A549 (cell line): ENCODE results near the gene H1-8. TPM values are rescaled to one million over a fixed set of nuclear protein-coding genes. Genes with fewer than 3 reads are reported as not detected.

ENCODE experiments used
- ATAC-seq, 2 experiments: fragments of 200-7000 bp in 1 of 2; fragments of >200 bp in 1 of 2; cut with Nextera tagmentation in 1 of 2; cut with Tn5 transposase in 1 of 2; 3 replicates each; pipeline versions ENCODE4 v1.8.0 to v1.9.1; 2018 to 2020; ENCODE audit warnings: mild to moderate bottlenecking in 1 of 2, moderate library complexity in 1 of 2
- CTCF ChIA-PET: fragments of 300-600 bp; sonication (Branson Sonifier 250); formaldehyde crosslinking; extraction: SDS; loops from one replicate; lab custom pipeline; 2021; ENCODE audit warnings: antibody characterized with exemption, inconsistent platforms; lab: Yijun Ruan, JAX
- POLR2A ChIA-PET: fragments of 350-600 bp; formaldehyde crosslinking; extraction: SDS; loops from one replicate; lab custom pipeline; 2021; ENCODE audit warnings: antibody characterized with exemption, inconsistent platforms; lab: Yijun Ruan, JAX
- DNase-seq, 2 experiments: peaks; one replicate each; pipeline versions ENCODE4 v3.0.0 to v3.0.0-alpha.2; 2011 to 2016; ENCODE audit warnings: low read depth in 1 of 2, low spot score in 1 of 2
- FAIRE-seq: peaks from 2 replicates; lab custom pipeline; 2011; peaks lifted over from hg19 to GRCh38; lab: Jason Lieb, UNC
- H3K27ac ChIP-seq, 2 experiments: fragments of >200 bp; sonication (Bioruptor Twin); formaldehyde crosslinking; 3 replicates each; pipeline ENCODE4 v1.5.1; 2016 to 2017
- H3K4me1 ChIP-seq: fragments of >200 bp; sonication (Bioruptor Twin); formaldehyde crosslinking; 3 replicates; pipeline ENCODE4 v1.6.1; 2016
- H3K4me2 ChIP-seq: fragments of >200 bp; sonication (Bioruptor Twin); formaldehyde crosslinking; 3 replicates; pipeline ENCODE4 v1.6.1; 2016
- H3K4me3 ChIP-seq: fragments of >200 bp; sonication (Bioruptor Twin); formaldehyde crosslinking; 3 replicates; pipeline ENCODE4 v1.5.1; 2016
- H3K9me3 ChIP-seq: fragments of >200 bp; sonication (Bioruptor Twin); formaldehyde crosslinking; 3 replicates; pipeline ENCODE4 v1.6.1; 2016
- ATOH8 ChIP-seq: fragments of 250-450 bp; sonication (Bioruptor Pico); IDR thresholded peaks from 2 replicates; pipeline ENCODE4 v1.5.0; 2020; ENCODE audit warnings: low read depth, mild to moderate bottlenecking, moderate library complexity
- BCL3 ChIP-seq: fragments of >200 bp; sonication (Bioruptor Twin); formaldehyde crosslinking; IDR thresholded peaks from 3 replicates; pipeline ENCODE4 v1.6.1; 2016
- BHLHE40 ChIP-seq: IDR thresholded peaks from 2 replicates; pipeline ENCODE4 v1.6.1; 2012; ENCODE audit warnings: low read depth, low read length, inconsistent platforms
- CBX2 ChIP-seq: fragments of 200-600 bp; sonication (generic); IDR thresholded peaks from 2 replicates; pipeline ENCODE4 v1.6.1; 2016; ENCODE audit warnings: low read depth, mild to moderate bottlenecking, borderline replicate concordance
- CHD4 ChIP-seq: fragments of 200-600 bp; sonication (generic); IDR thresholded peaks from 2 replicates; pipeline ENCODE4 v1.6.1; 2016; ENCODE audit warnings: antibody characterized with exemption, mild to moderate bottlenecking, borderline replicate concordance
- E2F6 ChIP-seq: IDR thresholded peaks from 2 replicates; pipeline ENCODE4 v1.6.1; 2012; ENCODE audit warnings: low read depth, borderline replicate concordance
- EHMT2 ChIP-seq: fragments of 200-600 bp; sonication (generic); IDR thresholded peaks from 2 replicates; pipeline ENCODE4 v1.6.1; 2016; ENCODE audit warnings: antibody characterized with exemption, low read depth, mild to moderate bottlenecking, moderate library complexity
- ELK1 ChIP-seq: fragments of 150-350 bp; IDR thresholded peaks from 2 replicates; pipeline ENCODE4 v1.6.1; 2014; ENCODE audit warnings: low read depth, mild to moderate bottlenecking, low read length
- FOSB ChIP-seq: fragments of 250-450 bp; sonication (Bioruptor Pico); IDR thresholded peaks from 2 replicates; pipeline ENCODE4 v1.5.0; 2020; ENCODE audit warnings: mild to moderate bottlenecking, moderate library complexity
- JUNB ChIP-seq: fragments of >200 bp; sonication (Bioruptor Twin); formaldehyde crosslinking; IDR thresholded peaks from 2 replicates; pipeline ENCODE4 v1.6.1; 2016
- MAZ ChIP-seq: fragments of 150-350 bp; IDR thresholded peaks from 2 replicates; pipeline ENCODE4 v1.6.1; 2014; ENCODE audit warnings: antibody characterized with exemption, low read depth, low read length, borderline replicate concordance
- PHF8 ChIP-seq: fragments of 200-600 bp; sonication (generic); IDR thresholded peaks from 2 replicates; pipeline ENCODE4 v1.6.1; 2016; ENCODE audit warnings: low read depth, mild to moderate bottlenecking, antibody characterized with exemption, moderate library complexity, borderline replicate concordance
- RARB ChIP-seq: fragments of 250-450 bp; sonication (Bioruptor Pico); IDR thresholded peaks from 2 replicates; pipeline ENCODE4 v1.8.0; 2021; ENCODE audit warnings: mild to moderate bottlenecking, moderate library complexity
- REST ChIP-seq: fragments of 200-600 bp; sonication (generic); IDR thresholded peaks from 2 replicates; pipeline ENCODE4 v1.6.1; 2016; ENCODE audit warnings: antibody characterized with exemption, mild to moderate bottlenecking, moderate library complexity
- RNF2 ChIP-seq: fragments of 200-600 bp; sonication (generic); IDR thresholded peaks from 2 replicates; pipeline ENCODE4 v1.6.1; 2016; ENCODE audit warnings: low read depth, mild to moderate bottlenecking, antibody characterized with exemption, moderate library complexity, borderline replicate concordance
- SMC3 ChIP-seq: fragments of >200 bp; sonication (Bioruptor Twin); formaldehyde crosslinking; IDR thresholded peaks from 3 replicates; pipeline ENCODE4 v1.6.1; 2018; ENCODE audit warnings: inconsistent platforms
- SREBF2 ChIP-seq: fragments of 450-650 bp; IDR thresholded peaks from 2 replicates; pipeline ENCODE4 v1.6.1; 2014; ENCODE audit warnings: mild to moderate bottlenecking, moderate library complexity
- TFCP2L1 ChIP-seq: fragments of 250-450 bp; sonication (Bioruptor Pico); IDR thresholded peaks from 2 replicates; pipeline ENCODE4 v1.5.0; 2021; ENCODE audit warnings: mild to moderate bottlenecking
- TP53 ChIP-seq: fragments of 250-450 bp; sonication (Bioruptor Pico); IDR thresholded peaks from 2 replicates; pipeline ENCODE4 v1.5.0; 2021; ENCODE audit warnings: mild to moderate bottlenecking, moderate library complexity
- USF2 ChIP-seq: fragments of 450-650 bp; IDR thresholded peaks from 2 replicates; pipeline ENCODE4 v1.6.1; 2014; ENCODE audit warnings: antibody characterized with exemption
- WGBS: methylation state at CpG from one replicate; pipeline ENCODE4 v1.1.6; 2017; ENCODE audit errors: missing lambda C conversion rate; 5-methylcytosine and 5-hydroxymethylcytosine counted together
- polyA plus RNA-seq, 4 experiments: library from polyadenylated mRNA; depleted of rRNA in 3 of 4; stranded (reverse); fragments of >200 nt; fragmentation: RNase III in 1 of 4; extraction: RNeasy Plus Mini Kit Qiagen cat#74134 plus additional on column Dnase treatment in 1 of 4; gene quantifications; 2 replicates in 3 of 4; 3 replicates in 1 of 4; pipeline ENCODE4 v1.2.3, GENCODE V29; 2011 to 2017

Gene H1-8
- polyA plus RNA-seq, 2 of the 4 experiments (the other 2 are of a cell fraction): not detected

- WGBS: 91% methylated on average over 11 of the region's 11 CpGs
- CTCF ChIA-PET: no interaction called here
- no peak for TF ChIP-seq E2F6
- TF ChIP-seq SREBF2: no peak
- no peak for TF ChIP-seq ELK1
- no peak for TF ChIP-seq CHD4
- TF ChIP-seq REST: no peak
- no peak for TF ChIP-seq PHF8
- TF ChIP-seq RARB: no peak
- TF ChIP-seq CBX2: no peak
- no peak for TF ChIP-seq ATOH8
- no peak for TF ChIP-seq TFCP2L1 (CRISPR knock-in tag)
- no peak for TF ChIP-seq SMC3
- TF ChIP-seq EHMT2: no peak
- TF ChIP-seq USF2: no peak
- TF ChIP-seq BCL3: no peak
- no peak for TF ChIP-seq JUNB
- TF ChIP-seq TP53: no peak
- TF ChIP-seq RNF2: no peak
- TF ChIP-seq FOSB (CRISPR knock-in tag): no peak
- TF ChIP-seq BHLHE40: no peak
- DNase-seq: no peak
- FAIRE-seq: no peak
- H3K9me3 ChIP-seq: no peaks in the 10 kb centered on the region
- no peak for ATAC-seq
- POLR2A ChIA-PET: no interaction called here
- H3K4me3 ChIP-seq: no peak overlapping the region
- no peak overlapping the region for H3K27ac ChIP-seq
- H3K4me1 ChIP-seq: peaks cover 23% of the 10 kb centered on the region
- H3K4me2 ChIP-seq: no peak overlapping the region
Observed at GRCh38 chr3:129531699-129532098, 11.3 kb upstream of the H1-8 start.

- ChIA-PET CTCF (no interaction called here), POLR2A (no interaction called here)
- WGBS: 84% methylated on average over 20 of the region's 20 CpGs
- DNase-seq (no peak), ATAC-seq (no peak), FAIRE-seq (no peak)
- H3K4me1 ChIP-seq: peaks cover 23% of the 10 kb centered on the region
- H3K4me2 ChIP-seq: no peak overlapping the region
- TF ChIP-seq MAZ (no peak), ELK1 (no peak)
- H3K27ac ChIP-seq: no peak overlapping the region
- H3K4me3 ChIP-seq: no peak overlapping the region
- no peaks in the 10 kb centered on the region for H3K9me3 ChIP-seq
Observed at GRCh38 chr3:129532261-129532660, 10.7 kb upstream of the H1-8 start.
